HG03175 (cell line): ENCODE results near the gene FAM81B.

Experiments used
- ATAC-seq: cut with Tn5 transposase; IDR thresholded peaks from one replicate; pipeline ENCODE4 v1.9.1; 2021; ENCODE audit warnings: mild to moderate bottlenecking, moderate library complexity; ENCODE audit not compliant: unreplicated experiment

Gene FAM81B

DNA sequence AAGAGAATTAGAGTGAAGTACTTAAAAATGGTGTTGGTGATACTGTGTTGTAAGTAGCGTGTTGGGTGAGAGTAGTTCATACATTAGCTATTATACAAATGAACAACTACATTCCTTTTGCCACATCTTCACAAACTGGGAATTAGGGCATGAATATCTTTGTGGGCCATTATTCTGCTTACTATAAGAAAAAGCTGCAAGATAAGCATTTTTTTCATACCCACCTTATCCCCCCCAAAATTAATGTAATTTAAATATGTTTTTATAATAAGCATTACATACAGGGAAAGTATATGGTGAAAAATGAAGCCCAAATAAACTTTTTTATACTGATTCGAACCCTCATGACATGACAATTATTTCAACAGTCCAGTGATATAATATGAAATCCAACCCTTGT lies 69.5 kb downstream of the FAM81B start:
- ATAC-seq = no peak

- no peak for ATAC-seq
Observed at GRCh38 chr5:95471487-95471886, 80.3 kb downstream of the FAM81B start.

GRCh38 chr5:95471942-95472341 lies 80.8 kb downstream of the FAM81B start:
- no peak for ATAC-seq

GRCh38 chr5:95484421-95484820 lies 93.3 kb downstream of the FAM81B start:
- no peak for ATAC-seq

GRCh38 chr5:95486191-95486590 lies 95.0 kb downstream of the FAM81B start:
- ATAC-seq = no peak

GRCh38 chr5:95487880-95488279 lies 96.7 kb downstream of the FAM81B start:
- ATAC-seq = no peak
